Activated T-helper 17 cell treated with anti-CD3 and anti-CD28 coated beads, Interleukin-2, amount 50 U/mL, for 72 hours (primary cell): ENCODE measurements around the gene CASP4. TPM values are rescaled to one million over a fixed set of nuclear protein-coding genes. Genes with fewer than 3 reads are reported as not detected.

ENCODE experiments used
- ATAC-seq: fragments of 150-1000 bp; cut with Tn5 transposase; replicated peaks from 2 replicates; pipeline ENCODE4 v1.10.0; 2021; ENCODE audit warnings: mild to moderate bottlenecking, moderate library complexity
- H3K27ac Mint-ChIP-seq: one replicate; pipeline ENCODE4 v1.8.0; 2022; ENCODE audit warnings: mixed read lengths
- H3K27me3 Mint-ChIP-seq: one replicate; pipeline ENCODE4 v1.8.0; 2022; ENCODE audit warnings: mixed read lengths
- H3K36me3 Mint-ChIP-seq: one replicate; pipeline ENCODE4 v1.8.0; 2022; ENCODE audit warnings: low read depth, mild to moderate bottlenecking, mixed read lengths
- H3K4me1 Mint-ChIP-seq: one replicate; pipeline ENCODE4 v1.8.0; 2022; ENCODE audit warnings: mixed read lengths
- H3K4me3 Mint-ChIP-seq: one replicate; pipeline ENCODE4 v1.8.0; 2022; ENCODE audit warnings: mild to moderate bottlenecking, mixed read lengths
- H3K9me3 Mint-ChIP-seq: one replicate; pipeline ENCODE4 v1.8.0; 2022; ENCODE audit warnings: mixed read lengths
- total RNA-seq, 2 donors: library from RNA; stranded (reverse); gene quantifications; one replicate each; pipeline ENCODE4 v1.2.3, GENCODE V29; 2022

CASP4 gene
- total RNA-seq, 2 donors from 2014 or later: 78.2 to 108 TPM

- H3K27ac Mint-ChIP-seq: no peak overlapping the region
- H3K9me3 Mint-ChIP-seq: no peaks in the 10 kb centered on the region
- no peaks in the 10 kb centered on the region for H3K27me3 Mint-ChIP-seq
- no peak overlapping the region for H3K4me3 Mint-ChIP-seq
- ATAC-seq: no peak
- H3K36me3 Mint-ChIP-seq: no peaks in the 10 kb centered on the region
- peaks cover 2% of the 10 kb centered on the region for H3K4me1 Mint-ChIP-seq
Observed at GRCh38 chr11:104893876-104894275, 74.5 kb downstream of the CASP4 start.

Other genes with a start within 250 kb of the CASP4 start
- gene CASP12, start 70.1 kb downstream of the CASP4 start, total RNA-seq: not detected
- not detected for gene CASP5, start 54.6 kb upstream of the CASP4 start, total RNA-seq
- gene CASP1, start 66.6 kb upstream of the CASP4 start, total RNA-seq: 10 to 100 TPM; 39.5 to 59.9 TPM
- gene CARD16, start 76.8 kb upstream of the CASP4 start, total RNA-seq: 10 to 100 TPM in 1 of 2 donors, 1 to 10 TPM in 1; 8.8 to 25.7 TPM
- not detected for gene CARD18, start 171.2 kb upstream of the CASP4 start, total RNA-seq